Lower lobe of right lung (tissue), 2 donors: ENCODE data around the gene GSS. TPM values are rescaled to one million over a fixed set of nuclear protein-coding genes. Genes with fewer than 3 reads are reported as not detected.

ENCODE experiments used
- ATAC-seq, 2 donors: fragments of 200-7000 bp; cut with Tn5 transposase; one replicate each; pipeline ENCODE4 v1.9.1; 2020 to 2022; ENCODE audit warnings: mild to moderate bottlenecking in 2 of 2, moderate library complexity in 2 of 2
- DNase-seq: peaks from one replicate; pipeline ENCODE4 v3.0.0-alpha.2; 2020
- H3K27ac ChIP-seq: fragments of 200-600 bp; one replicate; pipeline ENCODE4 v1.8.0; 2022
- H3K27me3 ChIP-seq: fragments of 200-600 bp; one replicate; pipeline ENCODE4 v1.8.0; 2022; ENCODE audit warnings: low read depth
- H3K36me3 ChIP-seq: fragments of 200-600 bp; one replicate; pipeline ENCODE4 v1.8.0; 2022; ENCODE audit warnings: mild to moderate bottlenecking
- H3K4me1 ChIP-seq: fragments of 200-600 bp; one replicate; pipeline ENCODE4 v1.8.0; 2022
- H3K4me3 ChIP-seq: fragments of 200-600 bp; one replicate; pipeline ENCODE4 v1.8.0; 2022; ENCODE audit warnings: mild to moderate bottlenecking
- H3K9me3 ChIP-seq: fragments of 200-600 bp; one replicate; pipeline ENCODE4 v1.8.0; 2022
- CTCF ChIP-seq: fragments of 200-600 bp; IDR thresholded peaks from one replicate; pipeline ENCODE4 v1.8.0; 2022; ENCODE audit warnings: antibody characterized with exemption, mild to moderate bottlenecking
- intact Hi-C: fragments of 100-400 bp; cut with DNase I; formaldehyde crosslinking; loops from one replicate; pipeline ENCODE4 v1.11.0; 2022
- total RNA-seq: library from RNA; stranded (reverse); fragmentation: NEBNext Ultra II Directional; extraction: Animal tissue kit (Norgen Biotek cat#: 25700); gene quantifications from one replicate; pipeline ENCODE4 v1.2.1, GENCODE V29; 2021
- donor health status: DM: no; HTN: yes; CAD: no; lungs with severe emphysema.

Gene GSS
- total RNA-seq, 1 donor from 2014 or later, result 28.8 TPM

- Histone ChIP-seq H3K4me1 (peaks cover 22% of the 10 kb centered on the region), H3K36me3 (peaks cover 39% of the 10 kb centered on the region), H3K27me3 (no peaks in the 10 kb centered on the region), H3K9me3 (no peaks in the 10 kb centered on the region), H3K27ac (no peak overlapping the region), H3K4me3 (no peak overlapping the region)
- no peak for TF ChIP-seq CTCF
- ATAC-seq (no peak), DNase-seq (no peak)
- intact Hi-C loops, result no loop called here
Observed at GRCh38 chr20:34941226-34941625, 14.4 kb downstream of the GSS start.

DNA sequence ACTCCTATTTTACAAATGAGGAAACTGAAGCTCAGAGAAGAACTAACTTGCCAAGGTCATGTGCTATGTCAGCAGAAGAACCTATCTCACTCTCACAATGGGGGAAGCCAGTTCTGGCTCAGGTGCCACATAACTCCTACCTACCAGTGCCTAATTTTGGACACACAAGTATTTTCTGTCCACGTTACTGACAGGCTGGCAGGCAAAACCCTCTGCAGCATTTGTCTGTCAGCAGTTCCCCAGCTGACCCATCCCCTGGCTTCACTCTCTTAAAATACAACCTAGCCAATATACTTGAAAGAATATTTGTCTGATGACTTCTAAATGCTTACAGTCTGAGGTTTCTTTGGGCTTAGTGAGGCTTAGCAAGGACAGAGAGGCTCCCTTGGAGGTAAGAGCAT, 15.5 kb downstream of the GSS start:
- DNase-seq, result no peak
- Histone ChIP-seq H3K4me3 (no peak overlapping the region), H3K27ac (no peak overlapping the region), H3K4me1 (peaks cover 17% of the 10 kb centered on the region), H3K27me3 (no peaks in the 10 kb centered on the region), H3K36me3 (peaks cover 50% of the 10 kb centered on the region), H3K9me3 (no peaks in the 10 kb centered on the region)
- intact Hi-C loops, result no loop called here
- ATAC-seq, result no peak
- TF ChIP-seq CTCF, result no peak

- no peak for TF ChIP-seq CTCF
- Histone ChIP-seq H3K27me3 (no peaks in the 10 kb centered on the region), H3K4me1 (peaks cover 17% of the 10 kb centered on the region), H3K9me3 (no peaks in the 10 kb centered on the region), H3K36me3 (peaks cover 47% of the 10 kb centered on the region), H3K4me3 (no peak overlapping the region), H3K27ac (peak overlapping the region; percentile 37)
- DNase-seq, result peak; percentile 74
- intact Hi-C loops, result no loop called here
- peak; percentile 71 to 80 for ATAC-seq
Observed at GRCh38 chr20:34938466-34939163, 17.0 kb downstream of the GSS start.

- Histone ChIP-seq H3K4me3 (no peak overlapping the region), H3K27me3 (no peaks in the 10 kb centered on the region), H3K9me3 (no peaks in the 10 kb centered on the region), H3K27ac (no peak overlapping the region), H3K4me1 (no peaks in the 10 kb centered on the region), H3K36me3 (peaks cover 62% of the 10 kb centered on the region)
- DNase-seq (no peak), ATAC-seq (no peak)
- intact Hi-C loops, result no loop called here
- TF ChIP-seq CTCF, result no peak
Observed at GRCh38 chr20:34931771-34932170, 23.8 kb downstream of the GSS start.

DNA sequence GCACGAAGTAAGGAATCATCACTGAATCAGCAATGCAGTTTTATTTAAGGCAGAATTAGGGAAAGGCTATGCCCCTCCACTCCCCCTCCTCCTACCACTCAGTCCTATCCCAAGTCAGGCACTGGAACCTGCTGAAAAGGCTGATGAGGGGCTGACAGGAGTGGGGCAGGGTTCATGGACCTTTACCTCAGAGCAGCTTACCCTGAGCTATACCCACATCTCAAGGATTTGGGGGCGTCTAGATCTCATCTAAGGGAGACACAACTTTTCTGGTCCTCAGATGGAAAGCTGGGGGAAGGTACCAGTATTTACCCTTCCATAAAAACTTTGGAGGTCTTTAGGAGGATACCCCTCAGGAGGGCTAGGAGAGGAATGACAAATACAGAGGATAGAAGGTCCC, 27.2 kb downstream of the GSS start:
- ATAC-seq (no peak), DNase-seq (no peak)
- TF ChIP-seq CTCF, result no peak
- H3K27me3 ChIP-seq, result no peaks in the 10 kb centered on the region
- peaks cover under 1% of the 10 kb centered on the region for H3K4me1 ChIP-seq
- peaks cover 78% of the 10 kb centered on the region for H3K36me3 ChIP-seq
- intact Hi-C loops, result no loop called here
- H3K9me3 ChIP-seq, result no peaks in the 10 kb centered on the region
- H3K4me3 ChIP-seq, result no peak overlapping the region
- no peak overlapping the region for H3K27ac ChIP-seq
